Kidney capillary endothelial cell (primary cell): ENCODE data around the gene CUTA.
A peak's percentile ranks its signal among the peaks of the same experiment; 100 is the strongest.

ENCODE experiments used
- DNase-seq: peaks from one replicate; pipeline ENCODE4 v3.0.0-alpha.2; 2018; ENCODE audit warnings: low spot score

The CUTA gene

GRCh38 chr6:33423777-33424176 lies 5.9 kb upstream of the CUTA start:
- no peak for DNase-seq

GRCh38 chr6:33421344-33421643 lies 3.4 kb upstream of the CUTA start:
- DNase-seq, result no peak

GRCh38 chr6:33420491-33421343 lies 2.8 kb upstream of the CUTA start:
- no peak for DNase-seq

GRCh38 chr6:33419580-33420490 lies 1.9 kb upstream of the CUTA start, which contains the start of gene SYNGAP1:
Gene SYNGAP1 (plus strand): TSS chr6:33420065. CDS start chr6:33420265, 200 bp downstream.
- DNase-seq, result no peak

GRCh38 chr6:33418690-33419291 lies 884 bp upstream of the CUTA start:
- no peak for DNase-seq

GRCh38 chr6:33417128-33417902 lies 592 bp downstream of the CUTA start:
- DNase-seq, result no peak

- no peak for DNase-seq
These were observed 1.4 kb downstream of the CUTA start for GRCh38 chr6:33416386-33417127.

- no peak for DNase-seq
These were observed 2.1 kb downstream of the CUTA start for GRCh38 chr6:33415831-33416230.

GRCh38 chr6:33414592-33415271 lies 3.2 kb downstream of the CUTA start:
- no peak for DNase-seq

GRCh38 chr6:33413241-33414120 lies 4.4 kb downstream of the CUTA start:
- DNase-seq, result no peak

GRCh38 chr6:33412140-33413009 lies 5.5 kb downstream of the CUTA start:
- no peak for DNase-seq

GRCh38 chr6:33411632-33412005 lies 6.3 kb downstream of the CUTA start:
- no peak for DNase-seq

GRCh38 chr6:33410711-33411631 lies 6.9 kb downstream of the CUTA start, which contains the start of gene PHF1:
Gene PHF1 (plus strand): TSS chr6:33411014. CDS start chr6:33412264, 1,250 bp downstream.
- no peak for DNase-seq

- peak; percentile 97 for DNase-seq
These were observed 7.7 kb downstream of the CUTA start for GRCh38 chr6:33410050-33410710.

GRCh38 chr6:33407132-33407718 lies 10.7 kb downstream of the CUTA start:
- DNase-seq, result no peak

GRCh38 chr6:33406126-33406525 lies 11.8 kb downstream of the CUTA start:
- no peak for DNase-seq
